A204.1 (cell line): Measurements from ENCODE around the gene HRH3.

Experiments used
- FAIRE-seq: peaks from 2 replicates; lab custom pipeline; 2012; peaks lifted over from hg19 to GRCh38; lab: Jason Lieb, UNC

The HRH3 gene

DNA sequence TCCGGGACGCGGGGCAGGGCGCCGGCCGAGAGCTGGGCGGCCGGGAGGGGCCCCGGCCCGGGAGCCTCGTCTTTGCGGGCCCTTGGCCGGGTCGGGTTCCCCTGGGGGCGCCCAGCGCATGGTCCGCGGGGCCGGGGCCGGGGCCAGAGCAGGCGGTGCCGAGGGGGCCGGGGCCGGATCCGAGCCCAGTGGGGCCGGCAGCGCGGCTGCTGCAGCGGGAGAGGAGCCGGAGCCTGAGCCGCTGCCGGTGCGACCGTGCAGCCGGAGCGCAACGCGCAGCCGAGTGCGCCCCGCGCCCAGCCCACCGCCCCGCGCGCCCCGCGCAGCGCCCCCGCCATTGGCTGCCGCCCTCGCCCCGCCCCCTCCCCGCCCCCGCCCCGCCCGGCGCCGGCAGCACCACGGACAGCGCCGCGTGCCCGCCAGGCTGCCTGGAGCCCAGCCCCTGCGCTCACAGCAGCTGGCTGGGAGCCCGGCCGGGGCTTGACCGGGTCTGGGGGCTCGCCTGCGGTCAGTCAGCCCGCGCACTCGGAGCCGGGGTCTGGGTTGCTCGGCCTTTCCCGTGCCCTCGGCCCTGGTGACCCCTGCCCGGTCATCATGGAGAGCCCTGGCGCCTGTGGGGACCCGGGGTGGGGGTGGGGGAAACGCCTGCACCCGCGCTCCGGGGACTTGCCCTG lies at the start of gene HRH3:
Gene HRH3 (minus strand): TSS at position 287 of the 674 bp plus-strand sequence. CDS start 308 bp downstream, outside the sequence.
- FAIRE-seq: no peak

DNA sequence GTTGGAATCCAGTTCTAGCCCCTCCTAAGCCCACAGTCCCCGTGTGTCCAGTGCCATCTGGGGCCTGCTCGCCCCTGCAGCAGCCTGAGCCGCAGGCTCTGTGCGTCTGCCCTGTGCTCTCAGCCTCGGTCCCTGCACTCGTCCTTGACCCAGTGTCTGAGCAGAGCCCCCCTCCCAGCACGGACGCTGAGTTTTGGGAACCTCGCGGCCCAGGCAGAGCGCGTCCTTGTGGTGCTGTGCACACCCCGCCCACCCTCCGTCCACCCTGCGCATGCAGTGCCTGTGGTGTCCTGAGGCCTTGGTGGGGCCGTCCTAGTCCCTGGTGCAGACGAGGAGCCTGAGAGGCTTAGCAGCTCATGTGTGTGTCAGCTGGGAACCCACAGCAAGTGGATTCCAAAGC lies 49.8 kb upstream of the HRH3 start:
- FAIRE-seq: no peak

DNA sequence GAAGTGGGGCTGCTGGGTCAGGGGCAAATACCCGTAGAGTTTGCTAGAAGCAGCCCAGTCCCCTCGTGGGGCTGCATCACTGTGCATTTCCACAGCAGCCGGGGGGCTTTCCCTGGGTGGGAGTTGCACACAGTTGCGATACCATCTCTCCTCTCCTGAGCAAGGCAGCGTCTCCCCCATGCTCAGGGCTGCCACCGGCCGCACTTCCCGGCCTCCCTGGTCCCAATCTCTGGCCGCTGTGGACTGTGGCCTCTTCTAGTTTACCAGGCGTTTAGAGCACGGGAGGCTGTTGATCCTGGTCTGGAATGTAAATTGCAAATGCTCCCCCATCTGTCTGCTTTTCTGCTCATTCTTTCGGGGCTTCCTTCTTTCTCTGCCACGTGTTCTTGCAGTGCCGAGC lies 49.3 kb upstream of the HRH3 start:
- no peak for FAIRE-seq

DNA sequence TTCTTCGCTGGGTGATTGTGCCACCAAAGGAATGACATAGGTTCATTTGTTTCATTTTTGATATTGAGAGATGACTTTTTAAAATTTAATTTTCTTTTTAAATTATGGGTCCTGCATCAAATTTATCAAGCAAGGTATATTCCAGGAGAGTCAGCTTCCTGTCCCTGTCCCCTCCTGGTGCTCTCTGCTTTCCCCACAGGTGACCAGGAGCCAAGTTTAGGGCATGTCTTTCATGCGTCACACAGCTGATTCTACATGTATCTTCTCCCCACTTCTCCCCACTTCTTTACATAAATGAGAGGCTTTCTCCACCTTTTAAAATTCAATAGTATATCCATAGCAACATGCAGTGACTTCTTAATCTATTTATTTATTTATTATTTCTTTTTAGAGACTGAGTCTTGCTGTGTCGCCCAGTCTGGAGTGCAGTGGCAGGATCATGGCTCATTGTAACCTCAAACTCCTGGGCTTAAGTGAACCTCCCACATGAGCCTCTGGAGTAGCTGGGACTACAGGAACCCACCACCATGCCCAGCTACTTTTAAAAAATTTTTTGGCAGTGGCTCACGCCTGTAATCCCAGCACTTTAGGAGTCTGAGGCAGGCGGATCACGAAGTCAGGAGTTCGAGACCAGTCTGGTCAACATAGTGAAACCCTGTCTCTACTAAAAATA lies 48.3 kb upstream of the HRH3 start:
- FAIRE-seq: no peak

DNA sequence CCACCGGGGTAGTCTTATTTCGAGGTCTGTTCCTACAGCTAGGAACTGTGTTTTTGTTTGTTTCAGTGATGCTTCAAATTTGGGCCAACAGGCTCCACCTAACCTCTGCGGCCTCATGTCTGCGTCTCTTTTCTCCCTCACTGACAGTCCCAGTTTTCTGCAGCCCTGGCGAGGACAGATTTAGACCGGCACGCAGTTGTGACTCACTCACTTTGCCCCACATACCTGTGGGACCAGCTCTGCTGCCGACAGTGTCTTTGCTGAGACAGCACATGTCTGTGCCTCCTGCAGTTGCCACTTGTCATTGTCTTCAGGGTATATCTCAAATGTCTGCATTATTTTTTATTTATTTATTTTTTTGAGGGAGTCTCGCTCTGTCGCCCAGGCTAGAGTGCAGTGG lies 47.5 kb upstream of the HRH3 start:
- no peak for FAIRE-seq

DNA sequence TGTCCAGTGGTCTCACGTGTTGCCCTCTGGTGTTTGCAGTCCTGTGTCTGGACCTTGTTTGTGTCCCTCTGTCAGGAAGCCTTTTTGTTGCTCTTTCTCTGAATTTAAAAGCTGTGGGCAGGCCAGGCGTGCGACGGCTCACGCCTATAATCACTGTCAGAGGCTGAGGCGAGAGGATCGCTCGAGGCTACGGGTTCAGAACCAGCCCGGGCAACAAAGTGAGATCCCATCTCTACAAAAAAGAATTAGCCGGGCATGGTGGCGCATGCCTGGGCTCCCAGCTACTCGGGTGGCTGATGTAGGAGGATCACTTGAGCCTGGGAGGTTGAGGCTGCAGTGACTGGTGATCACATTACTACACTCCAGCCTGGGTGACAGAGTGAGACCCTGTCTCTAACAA lies 46.8 kb upstream of the HRH3 start:
- no peak for FAIRE-seq

DNA sequence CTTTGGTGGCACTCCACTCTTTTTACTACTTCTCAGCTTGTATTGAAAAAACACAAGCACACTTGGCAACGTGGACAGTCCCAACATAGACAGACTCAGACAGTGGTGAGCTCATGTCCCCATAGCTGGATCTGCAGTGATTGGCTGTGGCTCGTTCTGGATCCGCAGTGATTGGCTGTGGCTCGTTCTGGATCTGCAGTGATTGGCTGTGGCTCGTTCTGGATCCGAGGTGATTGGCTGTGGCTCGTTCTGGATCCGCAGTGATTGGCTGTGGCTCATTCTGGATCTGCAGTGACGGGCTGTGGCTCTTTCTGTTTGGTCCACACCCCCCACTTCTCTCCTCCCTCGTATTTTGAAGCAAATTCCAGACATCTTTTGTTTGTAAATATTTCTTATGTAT lies 46.3 kb upstream of the HRH3 start:
- FAIRE-seq: no peak

DNA sequence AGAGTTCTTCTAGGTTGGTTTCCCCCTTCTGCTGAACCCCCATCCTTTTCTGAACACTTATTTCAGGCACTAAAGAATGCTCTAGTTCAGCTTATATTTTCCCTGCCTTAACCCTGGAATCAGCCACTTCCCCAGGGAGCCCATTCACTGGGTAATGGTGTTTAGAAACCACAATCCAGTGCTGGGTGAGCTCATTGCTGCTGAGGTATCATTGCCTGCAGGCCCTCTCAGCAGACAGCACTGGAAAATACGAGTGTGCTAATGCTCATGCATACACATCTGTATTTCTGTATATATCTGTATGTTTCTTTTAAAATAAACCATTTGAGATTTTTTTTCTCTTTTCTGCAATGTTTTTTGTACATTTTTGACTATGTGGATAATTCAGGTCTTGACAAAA lies 45.3 kb upstream of the HRH3 start:
- FAIRE-seq: no peak

DNA sequence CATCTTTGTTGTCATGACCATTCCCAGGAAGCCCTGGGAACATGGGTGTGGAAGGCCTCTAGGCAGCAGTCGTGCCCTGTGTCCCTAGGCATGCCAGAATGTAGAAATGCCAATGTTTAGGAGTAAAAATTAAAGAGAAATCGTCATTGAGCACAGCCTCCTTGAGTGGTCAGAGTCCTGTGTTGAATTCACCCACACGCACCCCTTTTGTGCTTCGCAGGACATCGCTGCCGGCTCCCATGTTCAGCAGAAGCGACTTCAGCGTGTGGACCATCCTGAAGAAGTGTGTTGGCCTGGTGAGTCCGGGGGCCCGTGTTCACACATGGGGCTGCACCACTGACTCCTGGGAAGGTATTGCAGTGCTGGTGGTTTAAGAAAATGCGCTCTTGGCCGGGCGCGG lies 43.3 kb upstream of the HRH3 start:
- FAIRE-seq: no peak

DNA sequence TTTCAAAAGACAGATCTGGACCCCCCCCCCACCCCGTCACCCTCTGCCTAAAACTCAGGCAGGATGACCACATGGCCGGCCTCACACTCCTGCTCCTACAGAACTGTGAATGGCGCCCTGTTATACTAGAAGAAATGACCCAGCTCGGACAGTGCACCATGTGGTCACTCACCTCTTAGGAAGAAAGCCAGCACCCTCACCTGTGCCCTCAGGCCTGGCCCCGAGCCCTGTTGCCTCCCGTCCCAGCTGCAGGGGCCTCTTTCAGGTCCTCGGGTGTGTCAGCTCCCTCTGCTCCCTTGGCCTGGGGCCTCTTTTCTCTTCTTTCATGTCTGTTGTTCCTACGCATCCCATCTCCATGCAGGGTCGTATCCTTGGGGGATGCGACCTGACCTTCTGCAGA lies 42.0 kb upstream of the HRH3 start:
- no peak for FAIRE-seq

DNA sequence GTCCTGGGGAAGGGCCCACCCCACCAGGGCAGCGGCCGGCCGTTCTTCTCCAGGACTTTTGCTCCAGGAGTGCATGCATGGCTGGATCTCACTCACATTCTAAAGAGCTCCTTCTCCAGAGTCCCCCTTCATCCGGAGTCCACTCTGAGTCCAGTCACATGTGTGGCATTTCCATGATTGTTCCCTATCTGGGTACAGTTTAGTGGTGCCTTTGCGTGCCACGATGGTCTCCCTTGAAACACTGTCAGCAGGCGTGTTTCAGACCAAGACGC lies 39.2 kb upstream of the HRH3 start:
- no peak for FAIRE-seq

DNA sequence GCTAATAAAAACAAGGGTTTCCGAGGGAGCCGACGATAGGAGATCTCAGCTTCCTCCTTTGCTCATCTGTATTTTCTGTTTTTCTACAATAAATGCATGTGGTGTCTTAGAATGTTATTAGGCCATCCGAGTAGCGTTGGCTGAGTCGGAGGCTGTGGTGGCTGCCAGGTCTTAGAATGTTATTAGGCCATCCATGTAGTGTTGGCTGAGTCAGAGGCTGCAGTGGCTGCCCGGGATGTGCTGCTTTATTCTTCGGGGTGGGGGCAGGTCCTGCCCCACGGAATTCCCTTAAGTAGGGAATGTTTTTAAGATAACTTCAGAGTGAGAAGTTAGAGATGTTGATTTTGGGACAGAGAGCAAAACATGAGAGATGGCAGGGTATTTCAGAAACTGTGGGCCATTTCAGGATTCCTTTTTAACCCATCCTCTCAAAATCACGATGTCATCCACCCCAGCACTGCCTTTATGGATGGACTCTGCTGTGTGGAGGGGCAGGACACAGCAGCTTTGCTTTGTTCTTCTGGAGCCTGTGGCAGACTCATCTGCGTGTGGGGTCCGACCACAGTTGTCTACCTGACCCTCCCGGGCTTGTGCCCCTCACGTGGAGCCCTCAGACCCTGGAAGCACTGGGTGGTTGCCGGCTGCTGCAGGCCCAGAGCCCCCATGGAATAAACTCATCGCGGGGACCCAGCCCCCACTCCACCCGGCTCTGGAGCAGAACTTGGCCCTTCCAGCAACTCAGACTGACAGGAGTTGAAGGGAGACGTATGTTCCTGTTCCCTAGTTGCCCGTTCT lies 38.6 kb upstream of the HRH3 start:
- no peak for FAIRE-seq

DNA sequence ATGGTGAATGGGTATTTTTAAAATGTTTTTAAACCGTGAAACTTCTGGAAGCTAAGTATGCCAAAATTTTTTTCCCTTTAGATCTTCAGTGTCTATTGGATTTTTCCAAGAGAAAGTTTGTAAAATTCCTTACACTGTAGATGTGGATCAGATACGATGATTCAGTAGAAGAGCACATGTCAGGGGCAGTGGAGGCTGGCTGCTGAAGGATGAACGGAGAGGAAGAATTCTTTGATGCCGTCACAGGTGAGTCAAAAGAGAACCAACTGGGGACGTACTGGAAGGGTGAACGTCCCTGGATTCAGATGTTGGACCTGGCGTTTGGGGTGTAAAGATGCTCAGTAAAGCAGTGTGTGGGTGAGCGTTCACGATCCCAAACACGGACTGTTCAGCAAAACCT lies 35.9 kb upstream of the HRH3 start:
- FAIRE-seq: no peak

DNA sequence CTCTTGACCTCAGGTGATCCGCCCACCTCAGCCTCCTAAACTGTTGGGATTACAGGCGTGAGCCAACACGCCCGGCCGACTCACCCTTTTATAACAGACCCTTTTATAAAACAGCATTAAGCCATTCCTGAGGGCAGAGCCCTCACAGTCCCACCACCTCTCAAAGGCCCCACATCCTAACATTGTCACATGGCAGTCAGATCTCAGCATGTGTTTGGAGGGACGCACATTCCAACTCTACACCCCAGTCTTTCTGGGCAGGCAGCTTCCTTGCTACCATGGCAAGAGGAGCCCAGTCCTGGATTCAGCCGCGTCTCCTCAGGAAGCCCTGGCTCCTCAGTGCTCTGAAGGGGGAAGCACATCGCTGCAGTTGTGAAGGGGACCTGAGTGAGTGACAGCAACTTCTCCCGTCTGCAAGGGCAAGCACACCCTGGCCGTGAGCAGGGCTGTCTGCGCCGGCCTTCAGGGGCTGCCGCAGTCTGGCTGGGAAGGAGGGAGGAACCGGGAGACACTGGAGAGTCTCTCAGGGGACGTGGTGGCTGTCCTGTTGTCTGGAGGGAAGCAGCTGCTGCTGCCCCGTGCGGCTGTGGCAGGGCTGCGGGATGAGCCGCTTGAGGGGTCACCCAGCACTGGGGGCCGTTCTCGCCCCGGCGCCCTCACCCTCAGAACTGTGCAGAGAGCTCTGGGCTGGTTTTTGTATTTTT lies 34.1 kb upstream of the HRH3 start:
- no peak for FAIRE-seq

DNA sequence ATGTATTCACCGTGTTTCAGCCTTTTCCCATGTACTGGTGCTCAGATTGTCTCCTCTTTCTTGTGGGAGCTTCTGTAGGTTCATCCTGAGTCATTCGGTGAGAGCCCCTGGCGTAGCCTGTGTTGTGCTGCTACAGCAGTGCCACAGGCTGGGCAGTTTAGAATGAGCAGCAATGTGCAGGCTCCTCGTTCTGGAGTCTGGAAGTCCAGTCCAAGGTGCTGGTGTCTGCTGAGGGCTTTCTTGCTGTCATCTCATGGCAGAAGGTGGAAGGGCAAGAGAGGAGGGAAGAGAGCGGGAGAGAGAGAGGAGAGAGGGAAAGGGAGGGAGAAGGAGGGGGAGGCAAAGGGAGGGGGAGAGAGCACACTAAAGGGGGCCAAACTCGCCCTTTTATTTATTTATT lies 33.3 kb upstream of the HRH3 start:
- no peak for FAIRE-seq

DNA sequence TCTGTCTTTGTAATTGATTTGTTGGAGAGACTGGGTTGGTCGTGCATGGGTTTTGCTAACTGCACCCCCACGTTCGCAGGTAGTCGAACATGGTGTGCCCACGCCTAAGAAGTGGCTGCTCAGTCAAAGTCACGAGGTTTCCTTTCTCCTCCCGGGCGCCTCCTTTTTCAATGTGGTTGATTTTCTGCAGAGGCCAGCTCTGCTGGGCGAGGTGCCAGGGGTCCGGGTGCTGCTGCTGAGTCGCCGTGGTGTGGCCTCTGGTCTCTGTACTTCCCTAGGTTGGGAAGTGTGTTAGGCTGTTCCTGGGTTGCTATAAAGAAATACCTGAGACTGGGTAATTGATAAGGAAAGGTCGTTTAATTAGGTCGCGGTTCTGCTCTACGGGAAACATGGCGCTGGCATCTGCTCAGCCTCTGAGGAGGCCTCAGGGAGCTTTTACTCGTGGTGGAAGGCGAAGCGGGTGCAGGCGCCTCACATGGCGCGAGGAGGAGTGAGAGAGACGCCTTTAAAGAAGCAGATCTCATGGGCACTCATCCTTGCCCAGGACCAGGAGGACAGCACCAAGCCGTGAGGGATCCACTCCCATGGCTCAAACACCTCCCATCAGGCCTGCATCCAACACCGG lies 32.4 kb upstream of the HRH3 start:
- no peak for FAIRE-seq

DNA sequence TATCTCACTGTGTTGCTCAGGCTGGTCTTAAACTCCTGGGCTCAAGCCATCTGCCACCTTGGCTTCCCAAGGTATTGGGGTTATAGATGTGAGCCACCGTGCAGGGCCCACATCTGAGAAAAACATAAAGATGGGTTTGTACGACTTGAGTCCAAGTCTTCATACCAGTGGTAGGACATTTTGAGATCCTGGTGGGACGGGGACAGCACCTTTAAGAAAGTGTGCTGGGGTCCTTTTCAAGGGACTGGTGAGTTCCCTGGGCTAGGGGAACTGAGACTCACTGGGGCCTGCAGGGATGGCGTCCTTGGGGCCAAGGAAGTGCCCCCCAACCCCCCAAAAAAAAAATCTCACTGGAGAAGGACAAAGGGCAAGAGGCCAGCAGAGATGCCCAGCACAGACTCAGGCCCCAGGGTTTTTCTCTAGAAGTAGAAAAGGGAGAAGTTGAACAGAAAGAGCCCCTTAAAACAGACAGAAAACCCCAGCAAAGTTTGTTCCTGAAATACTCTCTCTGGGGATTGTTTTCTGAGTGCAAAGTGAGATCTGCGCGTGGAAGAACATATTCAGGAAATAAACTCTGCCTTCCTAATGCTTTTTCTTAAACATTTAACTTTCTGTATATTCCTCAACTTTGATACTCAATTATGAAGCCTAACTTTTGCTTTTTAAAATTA lies 28.9 kb upstream of the HRH3 start:
- no peak for FAIRE-seq

DNA sequence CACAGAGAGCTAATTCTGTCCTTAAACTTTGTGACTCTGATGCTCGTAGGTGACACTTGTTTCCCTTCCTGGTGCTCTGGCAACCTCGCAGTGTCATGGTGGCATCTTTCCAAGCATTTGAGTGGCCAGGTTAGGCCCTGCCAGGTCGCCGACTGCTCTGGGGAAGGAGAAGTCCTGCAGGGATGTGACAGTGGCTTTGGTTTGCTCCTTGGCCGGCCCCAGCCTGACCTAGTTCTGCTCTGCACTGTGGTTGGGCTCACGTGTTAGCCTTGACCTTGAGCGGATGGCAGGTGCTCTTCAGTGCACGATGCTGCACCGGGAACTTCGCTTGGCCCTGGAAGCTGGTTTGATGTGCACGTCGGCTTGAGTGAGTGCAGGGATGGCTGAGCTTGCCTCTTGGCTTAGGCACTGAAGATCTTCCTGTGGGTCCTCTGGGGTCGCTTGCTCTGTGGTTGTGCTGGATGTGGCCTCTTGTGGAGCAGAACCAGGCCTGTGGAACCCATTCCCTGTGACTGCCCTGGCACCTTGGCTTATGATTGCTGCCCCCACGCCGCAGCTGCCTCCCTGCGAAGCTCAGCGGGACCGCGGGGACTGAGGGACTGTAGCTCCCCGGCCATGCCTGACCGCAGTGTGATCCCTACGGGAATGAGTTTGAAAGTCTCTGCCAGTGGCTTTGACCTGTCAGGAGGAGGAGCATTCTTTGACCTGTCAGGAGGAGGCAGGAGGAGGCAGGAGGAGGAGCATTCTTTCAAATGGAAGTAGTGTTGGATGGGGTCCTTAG lies 27.0 kb upstream of the HRH3 start:
- FAIRE-seq: no peak

DNA sequence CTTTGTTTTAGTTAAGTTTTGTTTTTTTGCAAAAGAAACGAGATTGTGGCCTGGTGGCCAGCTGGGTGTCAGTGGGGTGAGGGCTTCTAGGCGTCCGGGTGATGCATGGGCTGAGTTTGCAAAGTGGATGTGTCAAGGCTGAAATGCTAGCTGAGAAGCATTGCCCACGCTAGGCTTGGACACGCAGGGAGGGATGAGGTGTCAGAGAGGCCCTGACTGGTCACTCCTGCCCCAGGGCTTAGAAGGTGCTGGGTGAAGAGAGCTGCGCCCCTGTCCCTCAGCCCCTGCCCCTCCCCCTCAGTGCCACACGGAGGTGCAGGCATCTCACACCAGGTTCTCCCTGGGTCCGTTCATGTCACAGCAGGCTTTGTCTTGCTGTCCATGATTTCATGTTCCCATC lies 26.4 kb upstream of the HRH3 start:
- no peak for FAIRE-seq

DNA sequence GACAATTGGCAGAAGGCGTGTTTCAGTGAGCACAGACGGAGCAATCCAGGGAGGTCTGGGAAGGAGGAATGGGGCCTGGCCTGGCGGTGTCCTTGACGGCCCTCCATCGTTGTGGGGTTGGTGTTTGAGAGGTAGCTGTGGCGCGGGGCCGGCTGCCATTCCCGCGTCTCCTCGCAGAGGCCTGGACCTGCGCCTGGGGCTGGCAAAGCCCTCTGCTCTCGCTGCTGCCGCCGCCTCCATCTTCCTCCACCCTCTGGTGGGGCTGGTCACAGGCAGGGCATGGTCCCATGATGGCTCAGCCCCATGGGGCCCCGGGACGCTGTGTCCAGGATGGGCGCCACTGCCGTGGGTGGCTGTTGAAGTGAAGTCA lies 25.8 kb upstream of the HRH3 start:
- FAIRE-seq: no peak

DNA sequence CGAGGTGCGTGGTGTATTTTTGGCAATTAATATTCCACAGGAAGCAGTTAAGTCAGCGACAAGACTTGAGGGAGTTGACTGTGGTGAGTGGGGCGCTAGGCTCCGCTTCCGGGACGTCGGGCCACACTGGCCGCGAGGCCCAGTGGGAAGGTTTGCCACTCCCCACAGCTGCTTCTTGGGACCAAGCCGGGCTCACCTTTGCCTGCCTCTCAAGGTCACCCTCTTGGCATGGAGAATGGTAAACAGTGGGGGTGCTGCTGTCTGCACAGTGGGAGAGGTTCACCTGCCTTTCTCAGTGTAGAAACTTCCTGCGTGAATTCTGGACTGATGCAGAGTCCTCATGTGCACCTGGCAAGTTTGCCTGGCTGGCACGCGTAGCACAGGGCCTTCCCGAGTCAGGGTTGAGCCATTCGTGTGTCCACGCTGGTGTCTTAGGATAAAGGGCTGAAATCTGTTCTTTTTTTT lies 24.6 kb upstream of the HRH3 start:
- FAIRE-seq: no peak
